HCT116 (cell line): Measurements from ENCODE around the gene TRABD. TPM values are rescaled to one million over a fixed set of nuclear protein-coding genes. Genes with fewer than 3 reads are reported as not detected.

Experiments
- ATAC-seq: fragments of 200-7000 bp; cut with Tn5 transposase; 2 replicates; pipeline ENCODE4 v1.9.1; 2020; ENCODE audit warnings: mild to moderate bottlenecking, moderate library complexity
- BruUV-seq: library from RNA; stranded (reverse); fragments of 400-500 nt; replicated peaks from 2 replicates; lab custom pipeline; 2021; lab: Mats Ljungman, UMichigan
- CTCF ChIA-PET: fragments of 300-600 bp; sonication (Branson Sonifier 250); formaldehyde crosslinking; loops from one replicate; lab custom pipeline; 2021; ENCODE audit warnings: antibody characterized with exemption; lab: Charles Lee
- POLR2A ChIA-PET: fragments of 300-600, 350-600 bp; sonication (Branson Sonifier 250); formaldehyde crosslinking; loops from one replicate; lab custom pipeline; 2021; ENCODE audit warnings: antibody characterized with exemption; lab: Charles Lee
- RAD21 ChIA-PET, 2 experiments: fragments of 300-600 bp; sonication (Branson Sonifier 250); formaldehyde crosslinking; loops; one replicate each; lab custom pipeline; 2023; ENCODE audit warnings: low total read pairs in 2 of 2; ENCODE audit not compliant: uncharacterized antibody in 2 of 2, unreplicated experiment in 2 of 2, low non-redundant PET in 1 of 2; lab: Charles Lee
- DNase-seq: peaks from one replicate; pipeline ENCODE4 v3.0.0-alpha.2; 2010; ENCODE audit warnings: low read depth, low spot score
- H2AFZ ChIP-seq: fragments of 200-600 bp; shearing (Covaris generic), sonication (generic); 2 replicates; pipeline ENCODE4 v1.6.1; 2017; ENCODE audit warnings: low read depth, mixed run types, mixed read lengths, antibody characterized with exemption, low read length; ENCODE audit not compliant: poor library complexity, severe bottlenecking
- H3K27ac ChIP-seq: 2 replicates; pipeline ENCODE4 v1.5.1; 2012; ENCODE audit warnings: low read depth, low read length
- H3K27me3 ChIP-seq: fragments of 200-600 bp; sonication (generic); 2 replicates; pipeline ENCODE4 v1.6.1; 2016; ENCODE audit warnings: mixed run types, low read length, mixed read lengths; ENCODE audit not compliant: insufficient read depth
- H3K36me3 ChIP-seq, 2 experiments: fragments of 200-500 bp in 1 of 2; fragments of 200-600 bp in 1 of 2; sonication (Bioruptor generic) in 1 of 2; sonication (generic) in 1 of 2; 2 replicates each; pipeline versions ENCODE4 v1.5.1 to v1.6.1; 2014 to 2016; ENCODE audit warnings: low read length in 2 of 2, inconsistent platforms in 1 of 2, mixed read lengths in 1 of 2, mixed run types in 1 of 2; ENCODE audit not compliant: insufficient read depth in 2 of 2, control insufficient read depth in 1 of 2
- H3K4me1 ChIP-seq, 2 experiments: fragments of 200-600 bp in 1 of 2; sonication (generic) in 1 of 2; 2 replicates each; pipeline versions ENCODE4 v1.5.1 to v1.6.1; 2012 to 2017; ENCODE audit warnings: low read length in 2 of 2, inconsistent platforms in 1 of 2, mild to moderate bottlenecking in 1 of 2, mixed read lengths in 1 of 2, mixed run types in 1 of 2, moderate library complexity in 1 of 2; ENCODE audit not compliant: insufficient read depth in 2 of 2, control insufficient read depth in 1 of 2
- H3K4me2 ChIP-seq: fragments of 200-600 bp; sonication (generic); 2 replicates; pipeline ENCODE4 v1.6.1; 2017; ENCODE audit warnings: mixed run types, low read length, mixed read lengths
- H3K4me3 ChIP-seq, 2 experiments: fragments of 200-600 bp in 1 of 2; sonication (generic) in 1 of 2; replicated peaks in 1 of 2; 2 replicates each; pipeline ENCODE4 v1.5.1; 2011 to 2016; ENCODE audit warnings: low read length in 2 of 2, control low read depth in 1 of 2, low read depth in 1 of 2, mild to moderate bottlenecking in 1 of 2, mixed read lengths in 1 of 2, mixed run types in 1 of 2
- H3K79me2 ChIP-seq: fragments of 200-600 bp; sonication (generic); 2 replicates; pipeline ENCODE4 v1.6.1; 2017; ENCODE audit warnings: mild to moderate bottlenecking, mixed run types, low read length, moderate library complexity, mixed read lengths; ENCODE audit not compliant: insufficient read depth
- H3K9ac ChIP-seq: fragments of 200-600 bp; sonication (generic); 2 replicates; pipeline ENCODE4 v1.6.1; 2016; ENCODE audit warnings: low read length, mixed read lengths
- H3K9me2 ChIP-seq: fragments of 200-600 bp; sonication (generic), shearing (Covaris generic); 2 replicates; pipeline ENCODE4 v1.6.1; 2017; ENCODE audit warnings: mixed run types, mild to moderate bottlenecking, moderate library complexity; ENCODE audit not compliant: insufficient read depth
- H3K9me3 ChIP-seq, 2 experiments: fragments of 200-500 bp in 1 of 2; fragments of 200-600 bp in 1 of 2; sonication (Bioruptor generic) in 1 of 2; sonication (generic) in 1 of 2; 2 replicates each; pipeline ENCODE4 v1.6.1; 2014 to 2017; ENCODE audit warnings: low read length in 2 of 2, mixed read lengths in 2 of 2, inconsistent platforms in 1 of 2, low read depth in 1 of 2, mild to moderate bottlenecking in 1 of 2, mixed run types in 1 of 2, moderate library complexity in 1 of 2; ENCODE audit not compliant: control insufficient read depth in 1 of 2, insufficient read depth in 1 of 2
- H4K20me1 ChIP-seq: fragments of 200-600 bp; sonication (generic), shearing (Covaris generic); 2 replicates; pipeline ENCODE4 v1.6.1; 2017; ENCODE audit warnings: mixed run types, mild to moderate bottlenecking, moderate library complexity; ENCODE audit not compliant: insufficient read depth
- CBX3 ChIP-seq: IDR thresholded peaks from 2 replicates; pipeline ENCODE4 v1.6.1; 2012; ENCODE audit warnings: low read depth
- ELF1 ChIP-seq: IDR thresholded peaks from 2 replicates; pipeline ENCODE4 v1.6.1; 2012; ENCODE audit warnings: low read depth, borderline replicate concordance
- POLR2AphosphoS5 ChIP-seq: IDR thresholded peaks from 2 replicates; pipeline ENCODE4 v1.6.1; 2011; ENCODE audit warnings: mild to moderate bottlenecking, low read depth, low read length, moderate library complexity
- SRF ChIP-seq: IDR thresholded peaks from 2 replicates; pipeline ENCODE4 v1.6.1; 2012; ENCODE audit warnings: low read depth
- intact Hi-C: fragments of 100-400 bp; cut with micrococcal nuclease; formaldehyde crosslinking; loops from 2 replicates; pipeline ENCODE4 v1.10.0; 2022
- total RNA-seq: library from RNA; stranded (reverse); gene quantifications from one replicate; pipeline ENCODE4 v1.2.1, GENCODE V29; 2021; ENCODE audit not compliant: unreplicated experiment
- TF ChIP-seq, protein P1 (sequence below): IDR thresholded peaks from 2 replicates; pipeline ENCODE4 v1.6.1; 2011; ENCODE audit warnings: mild to moderate bottlenecking, low read length, moderate library complexity; ENCODE audit not compliant: insufficient replicate concordance; ENCODE audit errors: extremely low read depth
- TF ChIP-seq, protein P2 (sequence below), 3 experiments: fragments of 200-600 bp in 1 of 3; sonication (generic) in 1 of 3; IDR thresholded peaks in 2 of 3; conservative IDR thresholded peaks in 1 of 3; 2 replicates each; pipeline ENCODE4 v1.5.1; 2012 to 2017; ENCODE audit warnings: low read depth in 2 of 3, low read length in 2 of 3, antibody characterized with exemption in 1 of 3, borderline replicate concordance in 1 of 3, control low read depth in 1 of 3, mild to moderate bottlenecking in 1 of 3, mixed read lengths in 1 of 3, mixed run types in 1 of 3, moderate library complexity in 1 of 3; ENCODE audit not compliant: insufficient read depth in 1 of 3
- TF ChIP-seq, protein P3 (sequence below): IDR thresholded peaks from 2 replicates; pipeline ENCODE4 v1.6.1; 2012

TRABD gene
- total RNA-seq, 1 experiment from 2014 or later = 90.3 TPM

DNA sequence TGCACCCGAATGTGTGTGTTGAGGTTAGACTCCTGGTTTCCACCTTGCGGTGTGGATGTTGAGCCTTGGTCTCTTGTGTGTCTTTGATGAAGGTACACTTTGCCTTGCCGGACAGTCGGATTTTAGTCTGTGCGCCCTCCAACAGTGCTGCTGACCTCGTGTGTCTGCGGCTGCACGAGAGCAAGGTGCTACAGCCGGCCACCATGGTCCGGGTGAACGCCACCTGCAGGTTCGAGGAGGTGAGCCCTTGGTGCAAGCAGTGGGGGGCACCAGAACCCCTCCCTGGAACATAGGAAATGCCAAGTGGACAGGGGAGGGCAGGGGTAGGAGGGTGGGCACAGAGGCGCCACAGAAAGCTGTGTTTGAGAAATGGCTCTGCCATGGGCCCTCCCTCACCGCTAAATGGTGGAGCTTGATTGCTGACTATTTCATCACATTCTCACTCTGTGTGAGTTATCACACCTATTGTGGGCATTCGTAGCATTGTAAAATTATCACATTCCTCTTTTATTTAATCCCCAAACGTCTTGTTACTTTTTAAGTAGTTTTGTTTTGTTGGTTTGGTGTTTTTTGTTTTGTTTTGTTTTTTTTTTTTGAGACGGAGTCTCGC, 41.6 kb upstream of the TRABD start:
- no TSS peak for BruUV-seq
- DNase-seq = no peak
- TF ChIP-seq, protein P1, sequence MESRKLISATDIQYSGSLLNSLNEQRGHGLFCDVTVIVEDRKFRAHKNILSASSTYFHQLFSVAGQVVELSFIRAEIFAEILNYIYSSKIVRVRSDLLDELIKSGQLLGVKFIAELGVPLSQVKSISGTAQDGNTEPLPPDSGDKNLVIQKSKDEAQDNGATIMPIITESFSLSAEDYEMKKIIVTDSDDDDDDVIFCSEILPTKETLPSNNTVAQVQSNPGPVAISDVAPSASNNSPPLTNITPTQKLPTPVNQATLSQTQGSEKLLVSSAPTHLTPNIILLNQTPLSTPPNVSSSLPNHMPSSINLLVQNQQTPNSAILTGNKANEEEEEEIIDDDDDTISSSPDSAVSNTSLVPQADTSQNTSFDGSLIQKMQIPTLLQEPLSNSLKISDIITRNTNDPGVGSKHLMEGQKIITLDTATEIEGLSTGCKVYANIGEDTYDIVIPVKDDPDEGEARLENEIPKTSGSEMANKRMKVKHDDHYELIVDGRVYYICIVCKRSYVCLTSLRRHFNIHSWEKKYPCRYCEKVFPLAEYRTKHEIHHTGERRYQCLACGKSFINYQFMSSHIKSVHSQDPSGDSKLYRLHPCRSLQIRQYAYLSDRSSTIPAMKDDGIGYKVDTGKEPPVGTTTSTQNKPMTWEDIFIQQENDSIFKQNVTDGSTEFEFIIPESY = no peak
- TF ChIP-seq ELF1 (no peak), SRF (no peak), POLR2AphosphoS5 (no peak), CBX3 (no peak)
- TF ChIP-seq, protein P2, sequence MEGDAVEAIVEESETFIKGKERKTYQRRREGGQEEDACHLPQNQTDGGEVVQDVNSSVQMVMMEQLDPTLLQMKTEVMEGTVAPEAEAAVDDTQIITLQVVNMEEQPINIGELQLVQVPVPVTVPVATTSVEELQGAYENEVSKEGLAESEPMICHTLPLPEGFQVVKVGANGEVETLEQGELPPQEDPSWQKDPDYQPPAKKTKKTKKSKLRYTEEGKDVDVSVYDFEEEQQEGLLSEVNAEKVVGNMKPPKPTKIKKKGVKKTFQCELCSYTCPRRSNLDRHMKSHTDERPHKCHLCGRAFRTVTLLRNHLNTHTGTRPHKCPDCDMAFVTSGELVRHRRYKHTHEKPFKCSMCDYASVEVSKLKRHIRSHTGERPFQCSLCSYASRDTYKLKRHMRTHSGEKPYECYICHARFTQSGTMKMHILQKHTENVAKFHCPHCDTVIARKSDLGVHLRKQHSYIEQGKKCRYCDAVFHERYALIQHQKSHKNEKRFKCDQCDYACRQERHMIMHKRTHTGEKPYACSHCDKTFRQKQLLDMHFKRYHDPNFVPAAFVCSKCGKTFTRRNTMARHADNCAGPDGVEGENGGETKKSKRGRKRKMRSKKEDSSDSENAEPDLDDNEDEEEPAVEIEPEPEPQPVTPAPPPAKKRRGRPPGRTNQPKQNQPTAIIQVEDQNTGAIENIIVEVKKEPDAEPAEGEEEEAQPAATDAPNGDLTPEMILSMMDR (IDR thresholded peaks at IDR 0.05 in 2 of 3, conservative IDR thresholded peaks at IDR 0.05 in 1 of 3; ENCODE audit: borderline replicate concordance in 1 of 3, insufficient read depth in 1 of 3, low read depth in 2 of 3, low read length in 2 of 3) = peak in 2 of 3 experiments; percentile 15 to 21; a peak in 2 of 6 replicates
- TF ChIP-seq, protein P3, sequence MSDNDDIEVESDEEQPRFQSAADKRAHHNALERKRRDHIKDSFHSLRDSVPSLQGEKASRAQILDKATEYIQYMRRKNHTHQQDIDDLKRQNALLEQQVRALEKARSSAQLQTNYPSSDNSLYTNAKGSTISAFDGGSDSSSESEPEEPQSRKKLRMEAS = no peak
- TF ChIP-seq, all 23 proteins: peak for 1
- Histone ChIP-seq H4K20me1 (no peaks in the 10 kb centered on the region), H3K9me2 (no peaks in the 10 kb centered on the region), H3K4me3 (no peak overlapping the region), H3K36me3 (no peaks in the 10 kb centered on the region), H2AFZ (no peak overlapping the region), H3K9ac (no peak overlapping the region), H3K4me2 (no peak overlapping the region), H3K27ac (no peak overlapping the region), H3K4me1 (peaks cover 3 to 5% of the 10 kb centered on the region in 2 experiments; a peak in 2 of 4 replicates), H3K27me3 (no peaks in the 10 kb centered on the region), H3K9me3 (no peaks in the 10 kb centered on the region), H3K79me2 (no peaks in the 10 kb centered on the region)
- intact Hi-C loops = no loop called here
- ChIA-PET RAD21 (no interaction called here), POLR2A (no interaction called here), CTCF (interaction anchor here (0.7 kb wide), 1 partner anchor 213 kb away, joined by 3 read pairs; no protein-coding TSS in a partner anchor)
- ATAC-seq = no peak
